SHP77 treated with DMSO at 0.1 percent for 48 hours (cell line): Measurements from ENCODE around the gene PDE6H.

Experiments used
- DNase-seq: peaks from one replicate; lab custom pipeline; 2025; lab: John Stamatoyannopoulos, UW

PDE6H gene

GRCh38 chr12:15004421-15004820, 31.6 kb downstream of the PDE6H start:
- no peak for DNase-seq

- DNase-seq = no peak
Measured at GRCh38 chr12:15005064-15005463, 32.2 kb downstream of the PDE6H start.

DNA sequence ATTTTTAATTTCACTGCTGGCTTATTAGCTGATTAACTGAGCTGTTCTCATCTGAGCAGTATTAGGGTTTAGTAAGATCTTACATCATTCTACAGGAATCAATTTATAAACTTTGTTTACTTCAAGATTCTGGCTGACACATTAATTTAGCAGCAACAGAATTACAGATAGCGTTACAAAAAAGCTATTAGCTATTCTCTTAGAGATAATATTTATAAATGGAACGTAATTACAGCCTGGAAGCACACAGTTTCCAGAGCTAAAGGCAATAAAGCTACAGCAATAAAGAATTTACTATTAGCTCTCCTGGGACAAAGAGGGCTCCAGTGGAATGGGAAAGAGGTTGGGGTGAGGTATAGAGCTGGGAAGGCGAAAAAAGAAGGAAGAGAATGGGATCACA, 34.7 kb downstream of the PDE6H start:
- DNase-seq = no peak

DNA sequence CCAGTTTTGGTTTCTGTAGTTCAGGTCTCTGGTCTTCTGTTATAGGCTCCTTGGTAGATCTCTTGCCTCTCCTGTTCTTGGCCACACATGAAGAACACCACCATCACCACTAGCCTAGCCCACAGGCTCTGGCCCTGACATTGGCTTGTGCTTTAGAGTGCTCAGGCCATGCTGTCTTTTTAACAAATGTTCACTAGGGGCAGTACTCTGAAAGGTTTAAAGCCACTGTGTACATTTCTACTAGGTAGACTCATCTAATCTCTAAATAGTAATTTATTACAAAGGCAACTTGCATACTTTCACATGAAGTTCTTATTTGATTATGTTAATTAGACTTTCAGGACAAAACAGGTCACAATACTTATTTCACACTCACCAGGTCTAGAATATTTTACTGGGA, 38.3 kb downstream of the PDE6H start:
- no peak for DNase-seq

DNA sequence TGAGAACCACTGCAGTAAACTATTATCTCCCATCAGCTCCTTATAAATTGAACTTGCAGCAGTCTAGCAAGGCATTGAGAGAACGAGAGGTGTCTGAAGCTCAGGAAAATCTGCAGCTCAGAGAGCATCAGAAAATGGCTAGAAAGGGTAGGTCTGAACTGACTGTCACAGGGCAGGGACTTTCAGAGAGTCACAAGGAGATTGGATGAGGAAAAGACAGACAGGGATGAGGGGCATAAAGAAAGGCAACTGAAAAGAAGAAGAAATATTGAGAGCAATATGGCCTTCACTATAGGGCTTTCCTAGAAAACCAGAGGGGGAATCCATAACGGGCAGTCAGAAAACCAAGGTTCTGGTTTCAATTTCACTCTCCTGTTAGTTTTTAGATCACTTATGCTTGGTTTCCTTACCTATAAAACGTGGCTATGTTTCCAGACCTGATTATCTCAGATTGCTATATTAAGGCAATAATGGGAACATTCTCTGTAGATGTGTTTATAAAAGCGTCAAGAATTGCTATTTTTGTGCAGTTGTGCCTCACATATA, 40.9 kb downstream of the PDE6H start:
- DNase-seq = no peak

DNA sequence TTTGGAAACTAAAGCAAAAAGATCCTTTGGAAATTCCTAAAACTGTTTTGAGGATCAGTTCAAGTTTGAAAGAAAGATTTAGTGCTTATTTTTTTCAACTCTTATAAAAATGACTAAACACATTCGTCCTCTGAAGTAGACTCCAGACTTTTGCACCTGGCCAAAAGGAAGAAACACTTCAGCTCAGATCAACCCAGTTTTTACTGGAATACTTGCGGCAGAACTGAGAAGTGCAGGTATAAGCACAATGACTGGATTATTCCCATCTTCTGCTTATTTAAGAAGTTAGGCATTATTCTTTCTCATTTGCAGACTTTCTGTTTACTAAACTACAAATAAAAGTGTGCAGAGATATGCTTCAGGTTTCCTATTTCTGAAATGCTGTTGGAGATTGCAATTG, 41.9 kb downstream of the PDE6H start:
- no peak for DNase-seq

GRCh38 chr12:15015121-15015520, 42.3 kb downstream of the PDE6H start:
- no peak for DNase-seq

DNA sequence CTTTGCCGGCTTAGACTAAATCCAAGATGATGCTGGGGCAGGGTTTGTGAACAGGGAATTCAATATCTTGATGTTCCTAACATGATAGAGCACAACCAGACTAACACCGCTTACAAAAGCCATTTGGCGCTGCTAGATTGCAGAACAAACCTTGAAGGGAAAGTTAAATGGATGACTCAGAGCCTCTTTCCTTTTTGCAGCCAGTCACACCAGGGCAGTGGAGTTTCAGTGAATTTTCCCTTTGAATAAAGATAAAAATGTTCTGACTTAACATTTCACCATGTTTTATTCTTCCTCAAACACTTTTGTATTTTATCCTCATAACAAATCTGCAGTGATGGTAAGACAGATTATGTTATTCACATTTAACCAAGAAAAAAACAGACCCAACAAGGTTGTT, 47.3 kb downstream of the PDE6H start:
- no peak for DNase-seq
